Endodermal cell (in vitro differentiated cells): ENCODE measurements around the gene TP53I3. TPM values are rescaled to one million over a fixed set of nuclear protein-coding genes. Genes with fewer than 3 reads are reported as not detected.
A peak's percentile ranks its signal among the peaks of the same experiment; 100 is the strongest.

Experiments used
- DNase-seq: peaks from one replicate; pipeline ENCODE4 v3.0.0-alpha.2; 2017
- H3K27ac ChIP-seq: 2 replicates; pipeline ENCODE4 v1.5.1; 2013; ENCODE audit warnings: mild to moderate bottlenecking, low read depth, low read length, moderate library complexity
- H3K27me3 ChIP-seq: 2 replicates; pipeline ENCODE4 v1.6.1; 2013; ENCODE audit warnings: mild to moderate bottlenecking, low read length, moderate library complexity; ENCODE audit not compliant: insufficient read depth, control insufficient read depth, poor library complexity, severe bottlenecking
- H3K36me3 ChIP-seq: 2 replicates; pipeline ENCODE4 v1.7.0; 2013; ENCODE audit warnings: mild to moderate bottlenecking, low read length, moderate library complexity; ENCODE audit not compliant: control insufficient read depth, insufficient read depth
- H3K4me1 ChIP-seq: one replicate; pipeline ENCODE4 v1.7.0; 2013; ENCODE audit warnings: low read length; ENCODE audit not compliant: control insufficient read depth, insufficient read depth
- H3K4me3 ChIP-seq: 2 replicates; pipeline ENCODE4 v1.5.1; 2013; ENCODE audit warnings: mild to moderate bottlenecking, low read length, moderate library complexity
- H3K9ac ChIP-seq: 2 replicates; pipeline ENCODE4 v1.6.1; 2013; ENCODE audit warnings: mild to moderate bottlenecking, low read length, moderate library complexity; ENCODE audit not compliant: poor library complexity, severe bottlenecking; ENCODE audit errors: extremely low read depth
- H3K9me3 ChIP-seq: 2 replicates; pipeline ENCODE4 v1.6.1; 2013; ENCODE audit warnings: mild to moderate bottlenecking, low read length, moderate library complexity; ENCODE audit not compliant: control insufficient read depth
- H3K27ac Mint-ChIP-seq: 2 replicates; pipeline ENCODE4 v1.8.0; 2020; ENCODE audit warnings: mixed read lengths
- H3K27me3 Mint-ChIP-seq: 2 replicates; pipeline ENCODE4 v1.8.0; 2021; ENCODE audit warnings: mild to moderate bottlenecking, mixed read lengths; ENCODE audit not compliant: insufficient read depth
- H3K36me3 Mint-ChIP-seq: 2 replicates; pipeline ENCODE4 v1.8.0; 2020; ENCODE audit warnings: low read depth, mixed read lengths
- H3K4me1 Mint-ChIP-seq: 2 replicates; pipeline ENCODE4 v1.8.0; 2020; ENCODE audit warnings: mixed read lengths
- H3K4me3 Mint-ChIP-seq: 2 replicates; pipeline ENCODE4 v1.8.0; 2020; ENCODE audit warnings: mild to moderate bottlenecking, moderate library complexity, mixed read lengths
- H3K9me3 Mint-ChIP-seq: 2 replicates; pipeline ENCODE4 v1.8.0; 2020; ENCODE audit warnings: mild to moderate bottlenecking, mixed read lengths
- WGBS, 2 experiments: methylation state at CpG; one replicate each; pipeline versions ENCODE4 v1.1.5 to v1.1.7; 2013; ENCODE audit warnings: missing lambda C conversion rate in 2 of 2, mixed read lengths in 1 of 2; ENCODE audit not compliant: insufficient coverage in 1 of 2, insufficient read length in 1 of 2; 5-methylcytosine and 5-hydroxymethylcytosine counted together
- total RNA-seq, 2 donors: library from RNA; stranded (reverse); fragmentation: NEBNext Ultra II Directional in 1 of 2; extraction: Animal tissue kit (Norgen Biotek cat#: 25700) in 1 of 2; gene quantifications; 2 replicates in 1 of 2; 3 replicates in 1 of 2; pipeline ENCODE4 v1.2.1, GENCODE V29; 2021
- TF ChIP-seq, protein P1 (sequence below): fragments of 200-600 bp; sonication (generic); conservative IDR thresholded peaks from 2 replicates; pipeline ENCODE4 v1.5.0; 2021; ENCODE audit warnings: antibody characterized with exemption, mild to moderate bottlenecking

The TP53I3 gene
- total RNA-seq, 2 donors from 2014 or later, result 11.6 to 23.2 TPM

DNA sequence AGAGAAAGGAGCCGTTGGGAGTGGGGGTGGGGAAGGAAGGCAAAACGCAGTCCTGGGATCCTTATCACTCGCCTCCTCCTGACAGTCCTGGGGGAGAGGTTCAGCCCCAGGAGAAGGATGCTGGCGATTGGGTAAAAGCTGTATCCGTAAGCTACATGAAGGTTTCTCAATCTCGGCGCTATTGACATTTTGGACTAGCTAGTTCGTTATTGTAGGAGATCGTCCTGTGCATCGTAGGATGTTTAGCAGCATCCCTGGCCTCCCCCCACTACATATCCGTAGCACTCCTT lies 511 bp upstream of the TP53I3 start:
- peak overlapping the region; percentile 90 for H3K4me3 ChIP-seq
- Mint-ChIP-seq H3K9me3 (no peaks in the 10 kb centered on the region), H3K27me3 (no peaks in the 10 kb centered on the region), H3K4me1 (peaks cover 4% of the 10 kb centered on the region), H3K4me3 (peak overlapping the region; percentile 80), H3K27ac (peak overlapping the region; percentile 57), H3K36me3 (peaks cover 13% of the 10 kb centered on the region)
- WGBS, 2 experiments, result 50 to 71% methylated on average over 11 of the region's 11 CpGs
- no peaks in the 10 kb centered on the region for H3K27me3 ChIP-seq
- TF ChIP-seq, protein P1, sequence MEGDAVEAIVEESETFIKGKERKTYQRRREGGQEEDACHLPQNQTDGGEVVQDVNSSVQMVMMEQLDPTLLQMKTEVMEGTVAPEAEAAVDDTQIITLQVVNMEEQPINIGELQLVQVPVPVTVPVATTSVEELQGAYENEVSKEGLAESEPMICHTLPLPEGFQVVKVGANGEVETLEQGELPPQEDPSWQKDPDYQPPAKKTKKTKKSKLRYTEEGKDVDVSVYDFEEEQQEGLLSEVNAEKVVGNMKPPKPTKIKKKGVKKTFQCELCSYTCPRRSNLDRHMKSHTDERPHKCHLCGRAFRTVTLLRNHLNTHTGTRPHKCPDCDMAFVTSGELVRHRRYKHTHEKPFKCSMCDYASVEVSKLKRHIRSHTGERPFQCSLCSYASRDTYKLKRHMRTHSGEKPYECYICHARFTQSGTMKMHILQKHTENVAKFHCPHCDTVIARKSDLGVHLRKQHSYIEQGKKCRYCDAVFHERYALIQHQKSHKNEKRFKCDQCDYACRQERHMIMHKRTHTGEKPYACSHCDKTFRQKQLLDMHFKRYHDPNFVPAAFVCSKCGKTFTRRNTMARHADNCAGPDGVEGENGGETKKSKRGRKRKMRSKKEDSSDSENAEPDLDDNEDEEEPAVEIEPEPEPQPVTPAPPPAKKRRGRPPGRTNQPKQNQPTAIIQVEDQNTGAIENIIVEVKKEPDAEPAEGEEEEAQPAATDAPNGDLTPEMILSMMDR, result no peak
- peaks cover 15% of the 10 kb centered on the region for H3K36me3 ChIP-seq
- no peak for DNase-seq
- peak overlapping the region; percentile 98 for H3K27ac ChIP-seq
- peak overlapping the region; percentile 62 for H3K9ac ChIP-seq
- H3K4me1 ChIP-seq, result no peaks in the 10 kb centered on the region
- H3K9me3 ChIP-seq, result no peaks in the 10 kb centered on the region

DNA sequence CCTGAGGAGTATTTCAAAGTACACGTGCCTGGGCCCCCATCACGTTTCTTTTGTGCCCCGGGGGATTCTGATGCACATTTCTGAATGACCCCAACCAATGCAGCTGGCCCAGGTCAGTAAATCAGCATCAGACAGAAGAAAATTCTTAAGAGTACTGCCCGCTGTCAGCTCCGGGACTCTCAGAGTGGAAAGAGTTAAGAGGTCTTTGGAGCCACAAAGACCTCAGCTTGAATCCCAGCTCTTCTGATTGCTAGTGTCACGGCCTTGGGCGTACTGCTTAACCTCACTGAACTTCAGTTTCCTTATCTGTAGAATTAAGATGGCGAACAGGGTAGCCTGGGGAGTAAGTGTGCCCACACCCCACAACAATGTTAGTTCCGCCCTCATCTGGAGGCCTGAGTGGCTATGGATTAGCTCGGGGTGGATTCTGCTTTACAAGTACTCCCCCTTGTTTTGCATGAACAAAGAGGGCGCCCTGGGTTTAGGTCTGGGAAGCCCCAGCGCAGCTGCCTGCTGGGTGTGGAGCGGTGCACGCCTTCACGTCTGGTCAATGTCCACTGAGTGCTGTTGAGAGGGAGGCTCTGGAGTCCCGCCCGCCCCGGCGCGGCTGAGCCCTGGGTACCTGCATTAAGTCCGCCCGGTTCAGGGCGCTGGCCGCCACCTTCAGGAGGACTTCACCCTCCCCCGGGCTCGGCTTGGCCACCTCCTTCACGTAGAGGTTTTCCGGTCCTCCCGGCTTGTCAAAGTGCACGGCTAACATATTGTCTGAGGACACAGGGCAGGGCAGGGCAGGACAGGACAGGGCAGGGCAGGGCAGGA lies 858 bp downstream of the TP53I3 start:
- H3K27ac Mint-ChIP-seq, result peak overlapping the region; percentile 96
- H3K27me3 Mint-ChIP-seq, result no peaks in the 10 kb centered on the region
- H3K4me1 Mint-ChIP-seq, result peaks cover 4% of the 10 kb centered on the region
- H3K9ac ChIP-seq, result peak overlapping the region; percentile 62
- no peaks in the 10 kb centered on the region for H3K4me1 ChIP-seq
- TF ChIP-seq, protein P1, result no peak
- peaks cover 19% of the 10 kb centered on the region for H3K36me3 ChIP-seq
- no peaks in the 10 kb centered on the region for H3K9me3 Mint-ChIP-seq
- H3K4me3 Mint-ChIP-seq, result peak overlapping the region; percentile 80
- peaks cover 17% of the 10 kb centered on the region for H3K36me3 Mint-ChIP-seq
- no peaks in the 10 kb centered on the region for H3K27me3 ChIP-seq
- H3K9me3 ChIP-seq, result no peaks in the 10 kb centered on the region
- H3K27ac ChIP-seq, result peak overlapping the region; percentile 98
- peak overlapping the region; percentile 90 for H3K4me3 ChIP-seq
- 7 to 11% methylated on average over 11 to 30 of the region's 30 CpGs for WGBS, 2 experiments
- peak; percentile 95 for DNase-seq

DNA sequence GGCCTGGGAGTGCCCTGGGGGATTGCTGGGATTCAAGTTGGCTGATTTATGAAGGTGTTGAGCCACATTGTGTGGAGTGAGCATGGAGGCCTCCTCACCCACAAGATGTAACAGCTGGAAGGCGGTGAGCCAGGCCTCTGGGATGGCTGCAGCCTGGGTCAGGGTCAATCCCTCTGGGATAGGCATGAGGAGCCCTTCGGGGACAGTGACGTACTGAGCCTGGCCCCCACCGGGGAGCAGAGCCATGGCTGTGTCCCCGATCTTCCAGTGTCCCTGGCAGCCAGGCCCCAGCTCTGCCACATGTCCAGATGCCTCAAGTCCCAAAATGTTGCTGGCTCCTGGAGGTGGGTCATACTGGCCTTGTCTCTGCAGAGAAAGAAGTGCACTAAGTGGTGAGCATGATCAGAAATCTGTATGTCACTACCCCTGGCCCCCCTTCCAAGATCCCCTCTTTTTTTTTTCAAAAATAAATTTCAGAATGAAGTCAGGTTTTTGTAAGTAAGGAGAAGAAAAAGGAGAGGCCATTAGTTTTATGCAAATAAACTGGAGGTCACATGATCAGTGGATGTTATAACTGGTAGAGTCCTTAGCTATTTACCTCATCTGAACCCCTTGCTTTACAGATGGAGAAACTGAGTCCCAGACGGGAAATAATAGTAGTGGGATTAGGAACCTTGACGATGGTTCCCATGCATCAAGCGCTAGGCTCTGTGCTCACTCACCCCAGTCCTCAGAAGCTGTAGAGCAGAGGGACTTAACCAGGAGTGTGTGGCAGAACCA lies 1.7 kb downstream of the TP53I3 start:
- DNase-seq, result no peak
- H3K4me3 Mint-ChIP-seq, result peak overlapping the region; percentile 80
- Histone ChIP-seq H3K27me3 (no peaks in the 10 kb centered on the region), H3K4me1 (no peaks in the 10 kb centered on the region), H3K4me3 (peak overlapping the region; percentile 90), H3K27ac (peak overlapping the region; percentile 98), H3K36me3 (peaks cover 19% of the 10 kb centered on the region), H3K9me3 (no peaks in the 10 kb centered on the region), H3K9ac (peak overlapping the region; percentile 62)
- peaks cover 7% of the 10 kb centered on the region for H3K4me1 Mint-ChIP-seq
- H3K27ac Mint-ChIP-seq, result peak overlapping the region; percentile 96
- H3K9me3 Mint-ChIP-seq, result no peaks in the 10 kb centered on the region
- 87 to 88% methylated on average over 6 to 8 of the region's 8 CpGs for WGBS, 2 experiments
- no peaks in the 10 kb centered on the region for H3K27me3 Mint-ChIP-seq
- peaks cover 17% of the 10 kb centered on the region for H3K36me3 Mint-ChIP-seq
- TF ChIP-seq, protein P1, result no peak
